MM.1S (cell line): Measurements from ENCODE around the gene KMT5C.
A peak's percentile ranks its signal among the peaks of the same experiment; 100 is the strongest.

Source experiments
- DNase-seq: peaks from one replicate; pipeline ENCODE4 v3.0.0-alpha.2; 2015
- H2AFZ ChIP-seq: fragments of 300-600 bp; sonication (generic); 2 replicates; pipeline ENCODE4 v1.6.0; 2016; ENCODE audit warnings: antibody characterized with exemption, low read length
- H3F3A ChIP-seq: fragments of 300-600 bp; sonication (generic); 2 replicates; pipeline ENCODE4 v1.6.1; 2016; ENCODE audit warnings: mild to moderate bottlenecking, antibody characterized with exemption, low read length, moderate library complexity, mixed read lengths; ENCODE audit not compliant: insufficient read depth
- H3K27ac ChIP-seq: fragments of 300-600 bp; sonication (generic); 2 replicates; pipeline ENCODE4 v1.5.1; 2016; ENCODE audit warnings: mild to moderate bottlenecking, low read length
- H3K27me3 ChIP-seq: fragments of 300-600 bp; sonication (generic); replicated peaks from 2 replicates; pipeline ENCODE4 v1.6.0; 2016; ENCODE audit warnings: low read length; ENCODE audit not compliant: insufficient read depth
- H3K36me3 ChIP-seq: fragments of 300-600 bp; sonication (generic); replicated peaks from 2 replicates; pipeline ENCODE4 v1.6.1; 2016; ENCODE audit warnings: mild to moderate bottlenecking, low read length, mixed read lengths; ENCODE audit not compliant: insufficient read depth
- H3K4me1 ChIP-seq: fragments of 300-600 bp; sonication (generic); 2 replicates; pipeline ENCODE4 v1.6.1; 2016; ENCODE audit warnings: low read length, mixed read lengths
- H3K4me2 ChIP-seq: fragments of 300-600 bp; sonication (generic); 2 replicates; pipeline ENCODE4 v1.6.0; 2016; ENCODE audit warnings: low read depth, low read length
- H3K4me3 ChIP-seq: fragments of 300-600 bp; sonication (generic); 2 replicates; pipeline ENCODE4 v1.5.1; 2016; ENCODE audit warnings: low read length, mixed read lengths
- H3K79me2 ChIP-seq: fragments of 300-600 bp; sonication (generic); 2 replicates; pipeline ENCODE4 v1.6.1; 2016; ENCODE audit warnings: mixed run types, low read length, mixed read lengths
- H3K9ac ChIP-seq: fragments of 300-600 bp; sonication (generic); 2 replicates; pipeline ENCODE4 v1.6.1; 2016; ENCODE audit warnings: low read length, mixed read lengths
- H3K9me2 ChIP-seq: fragments of 300-600 bp; sonication (generic); replicated peaks from 2 replicates; pipeline ENCODE4 v1.6.1; 2016; ENCODE audit warnings: mild to moderate bottlenecking, low read length, mixed read lengths; ENCODE audit not compliant: insufficient read depth
- H3K9me3 ChIP-seq: fragments of 300-600 bp; sonication (generic); replicated peaks from 2 replicates; pipeline ENCODE4 v1.6.1; 2016; ENCODE audit warnings: mild to moderate bottlenecking, low read length, mixed read lengths; ENCODE audit not compliant: insufficient read depth
- H4K20me1 ChIP-seq: fragments of 300-600 bp; sonication (generic); 2 replicates; pipeline ENCODE4 v1.6.1; 2016; ENCODE audit warnings: mild to moderate bottlenecking, low read length, moderate library complexity, mixed read lengths; ENCODE audit not compliant: insufficient read depth
- CTCF ChIP-seq: fragments of 300-600 bp; sonication (generic); IDR thresholded peaks from 2 replicates; pipeline ENCODE4 v1.5.1; 2016; ENCODE audit warnings: antibody characterized with exemption, low read length, mixed read lengths
- EZH2 ChIP-seq: fragments of 300-600 bp; sonication (generic); optimal IDR thresholded peaks from 2 replicates; pipeline ENCODE3; 2017; ENCODE audit warnings: low read depth, mild to moderate bottlenecking, antibody characterized with exemption, low read length, mixed read lengths
- EZH2phosphoT487 ChIP-seq: fragments of 300-600 bp; sonication (generic); IDR thresholded peaks from 2 replicates; pipeline ENCODE4 v1.6.1; 2018; ENCODE audit warnings: antibody characterized with exemption, low read length

KMT5C gene

GRCh38 chr19:55333870-55334269, 5.8 kb upstream of the KMT5C start:
- Histone ChIP-seq H3K9me2 (no peaks in the 10 kb centered on the region), H3K36me3 (no peaks in the 10 kb centered on the region), H3K4me3 (no peak overlapping the region), H3K79me2 (no peaks in the 10 kb centered on the region), H3K9me3 (no peaks in the 10 kb centered on the region), H2AFZ (no peak overlapping the region), H3K4me1 (peaks cover 5% of the 10 kb centered on the region; the same call in 1 of the 2 replicates), H3K27me3 (peaks cover 16% of the 10 kb centered on the region), H3F3A (peaks cover 6% of the 10 kb centered on the region; the same call in 1 of the 2 replicates), H3K27ac (no peak overlapping the region), H3K4me2 (no peak overlapping the region), H3K9ac (no peak overlapping the region), H4K20me1 (no peaks in the 10 kb centered on the region)
- TF ChIP-seq CTCF (no peak), EZH2 (no peak), EZH2phosphoT487 (no peak)
- no peak for DNase-seq

GRCh38 chr19:55336101-55336500, 3.6 kb upstream of the KMT5C start:
- no peak overlapping the region for H3K4me3 ChIP-seq
- no peak overlapping the region for H3K4me2 ChIP-seq
- peaks cover 8% of the 10 kb centered on the region; the same call in 1 of the 2 replicates for H3F3A ChIP-seq
- H3K27ac ChIP-seq = no peak overlapping the region
- no peak overlapping the region for H3K9ac ChIP-seq
- H3K9me3 ChIP-seq = no peaks in the 10 kb centered on the region
- no peaks in the 10 kb centered on the region for H3K36me3 ChIP-seq
- peaks cover 16% of the 10 kb centered on the region for H3K27me3 ChIP-seq
- H3K9me2 ChIP-seq = no peaks in the 10 kb centered on the region
- H2AFZ ChIP-seq = no peak overlapping the region
- peaks cover 11% of the 10 kb centered on the region for H3K79me2 ChIP-seq
- DNase-seq = no peak
- H4K20me1 ChIP-seq = no peaks in the 10 kb centered on the region
- no peak for TF ChIP-seq EZH2phosphoT487
- TF ChIP-seq EZH2 = no peak
- TF ChIP-seq CTCF = no peak
- H3K4me1 ChIP-seq = peaks cover 5% of the 10 kb centered on the region; the same call in 1 of the 2 replicates

- no peaks in the 10 kb centered on the region for H3K9me3 ChIP-seq
- H3K9me2 ChIP-seq = no peaks in the 10 kb centered on the region
- peak overlapping the region; percentile 83 for H3K27ac ChIP-seq
- peaks cover 24% of the 10 kb centered on the region for H3K79me2 ChIP-seq
- H3K27me3 ChIP-seq = peaks cover 10% of the 10 kb centered on the region
- H2AFZ ChIP-seq = no peak overlapping the region
- H3K36me3 ChIP-seq = no peaks in the 10 kb centered on the region; the same call in 1 of the 2 replicates
- peak; percentile 19 for DNase-seq
- H3F3A ChIP-seq = peaks cover 8% of the 10 kb centered on the region; the same call in 1 of the 2 replicates
- H3K9ac ChIP-seq = peak overlapping the region; percentile 99
- no peak for TF ChIP-seq EZH2phosphoT487
- TF ChIP-seq EZH2 = no peak
- TF ChIP-seq CTCF = no peak
- H3K4me3 ChIP-seq = peak overlapping the region; percentile 95
- H3K4me2 ChIP-seq = peak overlapping the region; percentile 99
- H3K4me1 ChIP-seq = peaks cover 5% of the 10 kb centered on the region; the same call in 1 of the 2 replicates
- H4K20me1 ChIP-seq = no peaks in the 10 kb centered on the region
Measured at GRCh38 chr19:55339889-55340783, 460 bp downstream of the KMT5C start.
